A549 treated with ZK216348 at 1 μM for 4 hours (cell line): Measurements from ENCODE around the gene LPCAT1. TPM values are rescaled to one million over a fixed set of nuclear protein-coding genes. Genes with fewer than 3 reads are reported as not detected.

Experiments used
- total RNA-seq: library from RNA; stranded (reverse); fragments of 200-300 nt; extraction: Qiagen RNA extraction; gene quantifications from 5 replicates; pipeline ENCODE4 v1.2.3, GENCODE V29; 2022; ENCODE audit warnings: low read depth

Gene LPCAT1, protein sequence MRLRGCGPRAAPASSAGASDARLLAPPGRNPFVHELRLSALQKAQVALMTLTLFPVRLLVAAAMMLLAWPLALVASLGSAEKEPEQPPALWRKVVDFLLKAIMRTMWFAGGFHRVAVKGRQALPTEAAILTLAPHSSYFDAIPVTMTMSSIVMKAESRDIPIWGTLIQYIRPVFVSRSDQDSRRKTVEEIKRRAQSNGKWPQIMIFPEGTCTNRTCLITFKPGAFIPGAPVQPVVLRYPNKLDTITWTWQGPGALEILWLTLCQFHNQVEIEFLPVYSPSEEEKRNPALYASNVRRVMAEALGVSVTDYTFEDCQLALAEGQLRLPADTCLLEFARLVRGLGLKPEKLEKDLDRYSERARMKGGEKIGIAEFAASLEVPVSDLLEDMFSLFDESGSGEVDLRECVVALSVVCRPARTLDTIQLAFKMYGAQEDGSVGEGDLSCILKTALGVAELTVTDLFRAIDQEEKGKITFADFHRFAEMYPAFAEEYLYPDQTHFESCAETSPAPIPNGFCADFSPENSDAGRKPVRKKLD
- total RNA-seq: 142 to 176 TPM (median 162 TPM) in 5 replicates

DNA sequence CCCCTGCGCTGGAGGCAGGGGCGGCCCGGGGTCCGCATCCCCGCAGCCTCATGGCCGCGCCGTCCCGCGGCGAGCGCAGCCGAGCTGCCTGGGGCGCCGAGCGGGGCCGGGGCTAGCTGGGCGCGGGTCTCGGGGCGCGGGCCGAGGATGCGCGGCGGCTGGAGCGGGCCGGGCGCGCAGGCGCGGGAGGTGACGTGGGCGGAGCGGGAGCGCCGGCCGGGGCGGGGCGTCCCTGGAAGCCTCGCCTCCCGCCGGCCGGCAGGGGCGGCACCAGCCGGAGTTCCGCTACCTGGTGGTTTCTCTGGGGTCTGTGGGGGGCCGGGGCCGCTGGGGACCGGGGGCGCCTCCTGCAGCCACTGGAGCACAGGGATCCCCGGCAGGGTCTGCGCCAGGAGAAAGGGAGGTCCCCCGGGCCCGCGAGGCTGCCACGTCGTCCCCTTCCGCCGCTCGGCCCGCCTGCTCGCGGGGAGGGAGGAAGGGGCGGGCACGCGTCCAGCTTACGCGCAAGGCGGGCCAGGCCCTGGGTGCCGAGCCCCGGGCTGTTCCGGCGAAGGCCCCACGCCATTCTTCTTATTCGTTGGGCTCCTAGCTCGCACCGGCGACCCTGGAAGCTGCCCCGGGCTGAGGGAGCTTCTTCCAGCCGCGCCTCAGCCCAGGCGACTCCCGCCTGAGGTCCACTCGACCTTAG is at the start of gene LPCAT1:
TSS of gene LPCAT1 (minus strand) at position 168 of the 688 bp plus-strand sequence. CDS start at position 52, 116 bp downstream.

DNA sequence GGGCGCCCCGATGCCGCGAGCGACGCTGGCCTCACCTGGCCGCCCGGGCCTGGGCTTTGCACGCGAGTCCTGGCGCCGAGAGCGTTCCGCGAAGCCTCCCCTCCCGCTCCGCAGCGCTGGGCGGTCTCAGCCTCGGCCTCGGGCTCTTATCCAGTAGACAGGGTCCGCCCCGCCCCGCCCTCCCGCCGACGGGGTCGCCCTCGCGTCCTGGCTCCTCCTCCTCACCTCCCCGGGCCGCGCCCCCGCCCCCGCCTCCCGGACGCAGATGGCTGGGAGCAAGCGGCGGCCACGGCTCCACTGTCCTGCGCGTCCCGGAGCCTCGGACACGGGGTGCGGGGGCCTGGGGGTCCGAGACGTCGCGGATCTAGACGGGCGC is 78.5 kb downstream of the LPCAT1 start, which contains the start of gene SLC6A3:
TSS of gene SLC6A3 (minus strand) at position 128 of the 376 bp plus-strand sequence. CDS start 2,243 bp downstream, outside the sequence.

Other genes starting within 250 kb of the LPCAT1 start
- gene TERT, start 228.9 kb downstream of the LPCAT1 start, total RNA-seq: 1.4 to 3.5 TPM (median 2.9 TPM) in 5 replicates
- 168 to 190 TPM (median 171 TPM) in 5 replicates for gene CLPTM1L, start 178.9 kb downstream of the LPCAT1 start, total RNA-seq
- gene SLC6A3, start 78.5 kb downstream of the LPCAT1 start, total RNA-seq: 0.13 to 0.45 TPM (median 0.16 TPM) in 5 replicates